ENCODE data around the gene TMPRSS11B.
"Not testable (repeated sequence)": the region's sequence is repeated elsewhere in the genome, so short reads cannot be mapped to it uniquely, and the experiment has no call there.

The TMPRSS11B gene

GRCh38 chr4:68245594-68245993 lies at the start of gene TMPRSS11B:
TSS of gene TMPRSS11B (minus strand) at chr4:68245694. CDS start at chr4:68245558, 136 bp downstream.
- DNase-seq = no peak

DNA sequence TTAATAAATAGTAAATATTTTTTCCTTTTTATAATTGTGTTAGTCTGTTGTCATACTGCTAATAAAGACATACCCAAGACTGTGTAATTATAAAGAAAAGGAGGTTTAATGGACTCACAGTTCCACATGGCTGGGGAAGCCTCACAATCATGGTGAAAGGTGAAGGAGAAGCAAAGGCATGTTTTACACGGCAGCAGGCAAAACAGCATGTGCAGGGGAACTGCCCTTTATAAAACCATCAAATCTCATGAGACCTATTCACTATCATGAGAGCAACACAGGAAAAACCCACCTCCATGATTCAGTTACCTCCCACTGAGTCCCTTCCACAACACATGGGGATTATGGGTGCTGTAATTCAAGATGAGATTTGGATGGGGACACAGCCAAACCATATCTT lies 45.8 kb upstream of the TMPRSS11B start:
- no peak for DNase-seq

DNA sequence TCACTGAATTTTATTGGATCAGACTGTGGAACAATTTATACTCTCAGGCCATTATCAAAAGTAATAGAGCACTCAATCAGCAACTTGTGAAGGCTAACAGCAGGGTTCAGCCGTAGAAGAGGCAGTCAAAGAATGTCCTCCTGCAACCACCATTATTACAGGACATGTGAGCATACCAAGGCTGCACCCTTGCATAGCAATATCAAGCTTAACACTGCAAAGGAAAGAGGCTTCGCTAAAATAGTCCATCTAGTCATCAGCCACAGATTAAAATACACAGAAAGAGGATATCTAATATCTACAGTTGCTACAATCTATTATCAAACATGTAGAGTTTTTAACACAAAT lies 42.9 kb upstream of the TMPRSS11B start:
- DNase-seq = no peak

GRCh38 chr4:68287704-68288392 lies 42.4 kb upstream of the TMPRSS11B start:
- DNase-seq = no peak

DNA sequence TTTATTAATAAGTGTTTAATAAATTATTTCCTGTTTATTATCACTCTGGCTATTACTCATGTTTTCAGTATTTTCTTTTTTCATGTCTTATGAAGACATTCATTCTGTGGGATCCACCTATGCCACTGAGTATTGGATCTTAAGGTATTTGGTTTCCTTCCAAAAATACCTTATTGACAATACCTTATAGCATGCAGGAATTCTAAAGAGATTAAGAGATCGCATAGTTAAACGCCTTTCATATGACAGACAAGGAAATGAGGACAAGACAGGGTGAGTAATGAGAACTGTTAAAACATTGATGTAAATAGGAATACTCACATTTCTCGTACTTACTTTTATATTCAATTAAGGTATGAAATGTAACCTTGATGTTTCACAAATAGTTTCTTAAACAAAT lies 38.2 kb upstream of the TMPRSS11B start:
- DNase-seq = no peak

GRCh38 chr4:68283095-68283494 lies 37.6 kb upstream of the TMPRSS11B start:
- no peak for DNase-seq

DNA sequence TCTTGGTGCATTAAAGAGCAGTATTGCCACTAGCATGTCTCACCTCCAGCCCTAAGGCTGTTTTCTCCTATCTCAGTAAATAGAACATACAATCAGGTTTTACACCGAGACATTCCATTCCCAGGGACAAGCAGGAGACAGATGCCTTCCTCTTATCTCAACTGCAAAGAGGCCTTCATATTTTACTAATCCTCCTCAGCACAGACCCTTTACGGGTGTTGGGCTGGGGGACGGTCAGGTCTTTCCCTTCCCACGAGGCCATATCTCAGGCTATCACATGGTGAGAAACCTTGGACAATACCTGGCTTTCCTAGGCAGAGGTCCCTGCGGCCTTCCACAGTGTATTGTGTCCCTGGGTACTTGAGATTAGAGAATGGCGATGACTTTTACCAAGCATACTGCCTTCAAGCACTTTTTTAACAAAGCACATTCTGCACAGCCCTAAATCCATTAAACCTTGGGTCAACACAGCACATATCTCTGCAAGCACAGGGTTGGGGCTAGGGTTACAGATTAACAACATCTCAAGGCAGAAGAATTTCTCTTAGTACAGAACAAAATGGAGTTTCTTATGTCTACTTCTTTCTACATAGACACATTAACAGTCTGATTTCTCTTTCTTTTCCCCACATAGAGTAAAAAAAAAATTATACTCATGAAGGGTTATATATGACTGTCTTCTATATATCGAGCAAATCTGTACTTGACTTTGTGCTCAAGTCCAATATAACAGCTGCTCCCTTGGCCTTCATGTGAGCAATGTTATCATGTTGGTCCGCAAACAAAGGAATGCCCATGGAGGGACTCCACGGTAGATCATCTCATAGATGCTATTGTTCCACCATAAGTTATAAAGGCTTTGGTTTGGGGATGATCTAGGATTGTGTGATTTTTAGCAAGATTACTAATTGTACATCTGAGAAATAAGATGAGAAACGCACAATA lies 36.6 kb upstream of the TMPRSS11B start:
- not testable (repeated sequence) for DNase-seq

DNA sequence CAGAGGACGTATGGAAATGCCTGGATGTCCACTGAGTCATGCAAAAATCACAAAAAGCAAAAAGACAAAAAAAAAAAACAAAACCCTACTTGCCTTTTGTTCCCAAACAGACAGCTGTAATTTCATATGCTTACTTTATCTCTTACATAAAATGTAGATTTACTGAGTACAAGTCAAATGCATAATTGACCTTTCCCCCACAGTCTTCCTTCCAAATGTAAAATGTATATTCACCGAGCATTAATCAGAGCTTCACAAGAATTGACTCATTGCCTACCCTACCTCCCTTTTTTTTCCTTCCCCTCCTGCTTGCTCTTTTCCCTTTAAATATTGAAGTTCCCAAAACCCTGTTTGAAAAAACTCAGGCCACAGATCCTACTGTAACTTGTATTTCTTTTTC lies 32.5 kb upstream of the TMPRSS11B start:
- no peak for DNase-seq

- DNase-seq = no peak
Measured at GRCh38 chr4:68277627-68278026, 32.1 kb upstream of the TMPRSS11B start.

GRCh38 chr4:68272860-68273259 lies 27.4 kb upstream of the TMPRSS11B start:
- no peak for DNase-seq

DNA sequence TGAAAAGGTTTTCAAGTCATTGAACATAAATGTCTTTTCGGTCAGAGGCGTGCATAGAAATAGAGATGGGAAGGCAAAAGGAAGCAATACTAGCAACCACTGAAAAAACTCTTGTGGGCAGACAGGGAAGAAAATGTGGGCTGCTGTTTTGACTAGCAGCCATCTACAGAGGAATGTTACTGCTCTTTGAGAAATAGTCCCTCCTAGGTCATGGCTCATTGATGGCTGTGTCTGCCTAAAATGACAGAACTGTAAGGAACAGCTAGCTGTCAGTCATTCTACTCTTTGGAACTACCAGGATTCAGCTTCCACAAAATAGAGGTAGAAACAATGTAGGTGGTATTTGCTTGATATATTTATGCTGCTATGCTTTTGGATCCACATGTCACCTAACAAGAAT lies 26.9 kb upstream of the TMPRSS11B start:
- no peak for DNase-seq

DNA sequence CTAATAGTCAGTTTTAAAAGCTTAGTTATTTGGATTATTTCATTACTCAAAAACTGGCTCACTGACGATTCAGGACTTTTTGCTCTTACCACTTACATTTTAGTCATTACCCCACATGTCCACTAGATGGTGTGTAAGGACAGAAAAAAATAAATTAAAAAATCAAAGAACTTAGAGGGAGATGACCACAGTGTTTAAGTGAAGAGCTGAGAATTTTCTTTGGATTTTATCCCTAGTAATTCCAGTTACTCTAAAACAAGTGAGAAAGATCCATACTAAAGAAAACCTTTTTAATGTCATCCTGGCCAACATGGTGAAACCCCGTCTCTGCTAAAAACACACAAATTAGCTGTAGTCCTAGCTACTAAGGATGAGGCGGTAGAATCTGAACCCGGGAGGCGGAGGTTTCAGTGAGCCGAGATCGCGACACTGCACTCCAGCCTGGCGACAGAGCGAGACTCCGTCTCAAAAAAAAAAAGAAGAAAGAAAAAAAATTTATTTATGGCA lies 26.4 kb upstream of the TMPRSS11B start:
- no peak for DNase-seq

DNA sequence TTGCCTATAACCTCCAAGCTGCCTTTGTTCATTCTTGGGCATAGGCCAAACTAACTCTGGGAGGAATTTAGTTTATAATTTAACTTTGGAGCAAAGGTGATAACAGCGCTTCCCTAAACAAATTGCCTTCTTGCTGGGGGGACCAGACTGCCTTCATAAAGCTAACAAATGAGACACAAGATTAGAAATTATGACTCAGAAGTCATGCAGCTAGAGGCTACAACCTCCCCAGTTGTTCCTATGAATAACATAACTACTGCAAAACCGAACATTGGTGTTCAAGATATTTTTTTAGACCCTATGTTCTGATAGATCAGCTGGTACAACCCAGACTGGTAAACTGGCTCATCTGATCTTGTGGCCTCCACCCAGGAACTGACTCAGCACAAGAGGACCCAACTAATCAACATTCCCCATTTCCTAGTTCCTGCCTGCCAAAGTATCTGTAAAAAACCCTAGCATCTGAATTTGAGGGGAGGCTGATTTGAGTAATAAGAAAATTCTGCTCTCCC lies 22.0 kb upstream of the TMPRSS11B start:
- DNase-seq = no peak

DNA sequence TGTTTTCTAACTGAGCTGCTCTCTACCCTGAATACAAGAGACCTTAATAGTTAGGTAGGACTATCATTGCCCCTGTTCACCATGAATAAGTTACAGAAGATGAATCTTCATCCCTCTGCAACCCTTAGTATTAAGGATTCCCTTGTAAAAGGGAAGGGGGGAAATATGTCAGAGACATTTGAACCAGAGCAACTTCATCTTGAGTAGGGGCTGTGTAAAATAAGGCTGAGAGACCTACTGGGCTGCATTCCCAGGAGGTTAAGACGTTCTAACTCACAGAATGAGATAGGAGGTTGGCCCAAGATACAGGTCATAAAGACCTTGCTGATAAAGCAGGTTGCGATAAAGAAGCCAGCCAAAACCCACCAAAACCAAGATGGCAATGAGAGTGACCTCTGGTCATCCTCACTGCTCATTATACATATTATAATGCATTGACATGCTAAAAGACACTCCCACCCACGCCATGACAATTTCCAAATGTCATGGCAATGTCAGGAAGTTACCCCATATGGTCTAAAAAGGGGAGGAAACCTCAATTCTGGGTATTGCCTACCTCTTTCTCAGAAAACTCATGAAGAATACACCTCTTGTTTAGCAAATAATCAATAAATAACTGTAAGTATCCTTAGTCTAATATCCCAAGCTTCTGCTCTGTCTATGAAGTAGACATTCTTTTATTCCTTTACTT lies 19.5 kb upstream of the TMPRSS11B start:
- no peak for DNase-seq

DNA sequence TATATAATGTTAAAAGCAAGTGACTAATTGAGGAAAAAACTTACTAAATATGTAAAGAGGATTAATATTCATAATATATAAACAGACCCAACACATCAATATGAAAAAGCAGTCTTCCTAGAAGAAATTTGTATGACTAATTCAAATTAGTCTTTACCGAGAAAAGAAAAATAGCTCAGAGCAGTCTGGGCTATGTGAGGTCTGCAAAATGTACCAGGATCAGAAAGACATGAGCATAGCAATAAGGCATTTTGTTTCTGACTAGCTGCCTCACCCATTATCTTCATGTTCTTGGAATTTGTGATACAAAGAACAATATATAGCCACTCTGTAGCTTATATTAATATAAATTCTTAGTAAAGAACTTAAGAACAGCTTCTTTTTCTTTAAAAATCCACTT lies 13.7 kb upstream of the TMPRSS11B start:
- no peak for DNase-seq

- no peak for DNase-seq
Measured at GRCh38 chr4:68257719-68258118, 12.2 kb upstream of the TMPRSS11B start.

DNA sequence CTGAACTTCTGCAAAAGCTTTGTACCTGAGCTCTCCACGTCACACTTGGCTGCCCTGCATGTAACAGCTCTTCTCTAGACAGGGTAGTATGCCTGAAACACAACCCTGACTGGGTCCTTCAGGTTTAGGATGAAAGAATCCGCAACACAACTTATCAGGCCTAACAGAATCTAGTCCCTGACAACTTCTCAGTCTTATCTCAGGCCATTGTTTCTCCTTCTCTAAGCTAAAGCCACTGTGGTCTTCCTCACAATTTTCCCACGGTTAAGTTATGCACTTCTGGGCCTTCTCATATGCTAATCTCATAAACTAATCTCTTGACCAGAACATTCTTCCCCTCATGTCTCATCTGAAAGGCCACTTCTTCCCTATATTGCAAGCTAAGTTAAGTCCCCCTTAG lies 10.8 kb upstream of the TMPRSS11B start:
- no peak for DNase-seq

GRCh38 chr4:68250151-68250930 lies 4.8 kb upstream of the TMPRSS11B start:
- DNase-seq = no peak

GRCh38 chr4:68249434-68249833 lies 3.9 kb upstream of the TMPRSS11B start:
- DNase-seq = no peak

- DNase-seq = no peak
Measured at GRCh38 chr4:68240620-68241019, 4.9 kb downstream of the TMPRSS11B start.

GRCh38 chr4:68228568-68228967 lies 16.9 kb downstream of the TMPRSS11B start:
- DNase-seq = no peak

DNA sequence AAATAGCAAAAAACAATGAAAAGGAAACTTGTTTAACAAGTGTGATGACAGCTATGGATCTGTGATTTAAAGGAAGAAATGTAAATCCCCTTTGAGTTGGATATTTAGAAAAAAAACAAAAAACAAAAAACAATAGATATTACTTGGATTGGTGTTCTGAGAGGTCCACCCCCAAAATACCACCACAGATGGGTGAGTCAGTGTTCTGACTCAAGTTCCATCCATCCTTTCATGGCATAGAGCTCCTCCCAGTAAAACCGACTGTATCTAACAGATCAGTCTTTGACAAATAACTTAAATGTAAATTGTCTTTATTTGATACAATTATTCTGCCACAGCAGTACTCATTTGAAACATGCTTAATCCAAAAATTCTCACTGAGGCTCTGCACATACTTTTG lies 27.4 kb downstream of the TMPRSS11B start:
- DNase-seq = no peak

Data from activated CD4-positive, alpha-beta T cell treated with anti-CD3 and anti-CD28 coated beads for 4 hours (primary cell).